ENCODE results near the gene MLYCD.
"Not testable (repeated sequence)": the region's sequence is repeated elsewhere in the genome, so short reads cannot be mapped to it uniquely, and the experiment has no call there.

MLYCD gene

GRCh38 chr16:83926726-83927397 lies 27.9 kb downstream of the MLYCD start:
- DNase-seq, result peak; percentile 25

GRCh38 chr16:83928341-83929055 lies 29.6 kb downstream of the MLYCD start:
- DNase-seq, result no peak

GRCh38 chr16:83929811-83930555 lies 31.1 kb downstream of the MLYCD start:
- DNase-seq, result no peak

GRCh38 chr16:83930730-83931500 lies 32.0 kb downstream of the MLYCD start:
- DNase-seq, result no peak

- DNase-seq, result no peak
These were observed 32.6 kb downstream of the MLYCD start for GRCh38 chr16:83931556-83931955.

- DNase-seq, result no peak
These were observed 33.4 kb downstream of the MLYCD start for GRCh38 chr16:83932304-83932703.

- no peak for DNase-seq
These were observed 34.2 kb downstream of the MLYCD start for GRCh38 chr16:83932955-83933673.

GRCh38 chr16:83933885-83934683 lies 35.2 kb downstream of the MLYCD start:
- DNase-seq, result no peak

- DNase-seq, result no peak
These were observed 35.7 kb downstream of the MLYCD start for GRCh38 chr16:83934684-83934977.

GRCh38 chr16:83935005-83935857 lies 36.3 kb downstream of the MLYCD start:
- no peak for DNase-seq

- DNase-seq, result no peak
These were observed 36.9 kb downstream of the MLYCD start for GRCh38 chr16:83935858-83936255.

- no peak for DNase-seq
These were observed 37.8 kb downstream of the MLYCD start for GRCh38 chr16:83936581-83937165.

- no peak for DNase-seq
These were observed 38.4 kb downstream of the MLYCD start for GRCh38 chr16:83937267-83937666.

- DNase-seq, result no peak
These were observed 39.3 kb downstream of the MLYCD start for GRCh38 chr16:83937922-83938885.

GRCh38 chr16:83939266-83939855 lies 40.4 kb downstream of the MLYCD start:
- DNase-seq, result no peak

- DNase-seq, result no peak
These were observed 41.2 kb downstream of the MLYCD start for GRCh38 chr16:83940119-83940518.

GRCh38 chr16:83940630-83941378 lies 41.9 kb downstream of the MLYCD start:
- DNase-seq, result no peak

GRCh38 chr16:83941546-83941945 lies 42.6 kb downstream of the MLYCD start:
- not testable (repeated sequence) for DNase-seq

All from activated effector memory CD4-positive, alpha-beta T cell treated with Interleukin-2 at 50 U/mL for 16 hours (primary cell).